SK-N-SH treated with all-trans-retinoic acid at 6 μM for 48 hours (cell line): ENCODE measurements around the gene LCN12.

Experiments used
- ATAC-seq: fragments of 200-7000 bp; cut with Tn5 transposase; 3 replicates; pipeline ENCODE4 v1.9.1; 2020; ENCODE audit warnings: mild to moderate bottlenecking, moderate library complexity
- BACH2 ChIP-seq: fragments of 250-450 bp; sonication (Bioruptor Pico); IDR thresholded peaks from 2 replicates; pipeline ENCODE4 v1.9.0; 2021; ENCODE audit warnings: mild to moderate bottlenecking, borderline replicate concordance
- CSDC2 ChIP-seq: fragments of 250-450 bp; sonication (Bioruptor Pico); IDR thresholded peaks from 2 replicates; pipeline ENCODE4 v1.5.0; 2020; ENCODE audit warnings: mild to moderate bottlenecking, moderate library complexity
- CSRNP3 ChIP-seq: fragments of 250-450 bp; sonication (Bioruptor Pico); IDR thresholded peaks from 2 replicates; pipeline ENCODE4 v1.5.1; 2021; ENCODE audit warnings: mild to moderate bottlenecking, moderate library complexity
- ESRRG ChIP-seq: fragments of 250-450 bp; sonication (Bioruptor Pico); IDR thresholded peaks from 2 replicates; pipeline ENCODE4 v1.6.1; 2021; ENCODE audit warnings: mild to moderate bottlenecking
- ISL1 ChIP-seq: fragments of 250-450 bp; sonication (Bioruptor Pico); IDR thresholded peaks from 2 replicates; pipeline ENCODE4 v2.1.2; 2022; ENCODE audit warnings: mild to moderate bottlenecking, moderate library complexity
- OSR1 ChIP-seq: fragments of 250-450 bp; sonication (Bioruptor Pico); IDR thresholded peaks from 2 replicates; pipeline ENCODE4 v1.8.0; 2022; ENCODE audit warnings: moderate library complexity, mild to moderate bottlenecking, inconsistent platforms
- PPARA ChIP-seq: fragments of 250-450 bp; sonication (Bioruptor Pico); IDR thresholded peaks from 2 replicates; pipeline ENCODE4 v1.5.0; 2020; ENCODE audit warnings: mild to moderate bottlenecking, borderline replicate concordance
- RARB ChIP-seq: fragments of 250-450 bp; sonication (Bioruptor Pico); IDR thresholded peaks from 2 replicates; pipeline ENCODE4 v1.8.0; 2021; ENCODE audit warnings: mild to moderate bottlenecking, moderate library complexity
- SNAI2 ChIP-seq: fragments of 250-450 bp; sonication (Bioruptor Pico); IDR thresholded peaks from 2 replicates; pipeline ENCODE4 v1.5.0; 2020; ENCODE audit warnings: mild to moderate bottlenecking, moderate library complexity
- TCF4 ChIP-seq: fragments of 250-450 bp; sonication (Bioruptor Pico); IDR thresholded peaks from 2 replicates; pipeline ENCODE4 v1.8.0; 2021; ENCODE audit warnings: mild to moderate bottlenecking, moderate library complexity, borderline replicate concordance
- TOX ChIP-seq: fragments of 250-450 bp; sonication (Bioruptor Pico); IDR thresholded peaks from 2 replicates; pipeline ENCODE4 v1.8.0; 2021; ENCODE audit warnings: mild to moderate bottlenecking, moderate library complexity, borderline replicate concordance
- ZC3H10 ChIP-seq: fragments of 250-450 bp; sonication (Bioruptor Pico); IDR thresholded peaks from 2 replicates; pipeline ENCODE4 v1.5.1; 2021; ENCODE audit warnings: mild to moderate bottlenecking, moderate library complexity
- ZFP3 ChIP-seq: fragments of 250-450 bp; sonication (Bioruptor Pico); IDR thresholded peaks from 2 replicates; pipeline ENCODE4 v1.5.0; 2020; ENCODE audit warnings: mild to moderate bottlenecking, moderate library complexity
- ZFP30 ChIP-seq: fragments of 450-650 bp; formaldehyde crosslinking; IDR thresholded peaks from 2 replicates; pipeline ENCODE4 v1.5.0; 2022; ENCODE audit warnings: mild to moderate bottlenecking, moderate library complexity
- ZNF565 ChIP-seq: fragments of 450-650 bp; formaldehyde crosslinking; conservative IDR thresholded peaks from 2 replicates; pipeline ENCODE4 v1.5.0; 2020; ENCODE audit warnings: low read depth, mild to moderate bottlenecking, moderate library complexity
- ZNF70 ChIP-seq: fragments of 450-650 bp; formaldehyde crosslinking; IDR thresholded peaks from 2 replicates; pipeline ENCODE4 v1.5.0; 2020; ENCODE audit warnings: mild to moderate bottlenecking, moderate library complexity
- ZNF8 ChIP-seq: fragments of 450-650 bp; formaldehyde crosslinking; IDR thresholded peaks from 2 replicates; pipeline ENCODE4 v1.5.0; 2020; ENCODE audit warnings: mild to moderate bottlenecking, moderate library complexity
- TF ChIP-seq, protein P1 (sequence below): fragments of 250-450 bp; sonication (Bioruptor Pico); IDR thresholded peaks from 2 replicates; pipeline ENCODE4 v1.8.0; 2021; ENCODE audit warnings: low read depth, mild to moderate bottlenecking, moderate library complexity, borderline replicate concordance

Gene LCN12

GRCh38 chr9:136961279-136962065, 9.4 kb downstream of the LCN12 start (continued):
- no peak for TF ChIP-seq ESRRG (CRISPR knock-in tag)
- no peak for TF ChIP-seq ZFP30
- no peak for TF ChIP-seq ZNF8 (CRISPR knock-in tag)
- no peak for TF ChIP-seq CSRNP3
- TF ChIP-seq BACH2 (CRISPR knock-in tag), result no peak
- no peak for TF ChIP-seq TCF4 (CRISPR knock-in tag)

DNA sequence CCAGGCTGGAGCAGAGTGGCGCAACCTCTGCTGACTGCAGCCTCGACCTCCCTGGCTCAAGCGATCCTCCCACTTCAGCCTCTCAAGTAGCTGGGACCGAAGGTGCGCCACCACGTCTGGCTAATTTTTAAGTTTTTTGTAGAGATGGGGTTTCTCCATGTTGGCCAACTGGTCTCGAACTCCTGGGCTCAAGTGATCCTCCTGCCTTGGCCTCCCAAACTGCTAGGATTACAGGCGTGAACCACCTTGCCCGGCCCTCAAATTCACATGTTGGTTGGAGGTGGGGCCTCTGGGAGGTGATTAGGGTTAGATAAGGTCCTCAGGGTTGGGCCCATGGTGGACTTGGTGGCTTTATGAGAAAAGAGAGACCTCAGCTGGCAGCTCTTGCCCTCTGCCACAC, 10.1 kb downstream of the LCN12 start:
- ATAC-seq, result no peak
- TF ChIP-seq TOX (CRISPR knock-in tag) (no peak), TCF4 (CRISPR knock-in tag) (no peak), ZFP30 (no peak), ZNF8 (CRISPR knock-in tag) (no peak), ZNF565 (CRISPR knock-in tag) (no peak), OSR1 (no peak), CSDC2 (CRISPR knock-in tag) (no peak), ESRRG (CRISPR knock-in tag) (no peak), SNAI2 (CRISPR knock-in tag) (no peak)
- TF ChIP-seq, protein P1, sequence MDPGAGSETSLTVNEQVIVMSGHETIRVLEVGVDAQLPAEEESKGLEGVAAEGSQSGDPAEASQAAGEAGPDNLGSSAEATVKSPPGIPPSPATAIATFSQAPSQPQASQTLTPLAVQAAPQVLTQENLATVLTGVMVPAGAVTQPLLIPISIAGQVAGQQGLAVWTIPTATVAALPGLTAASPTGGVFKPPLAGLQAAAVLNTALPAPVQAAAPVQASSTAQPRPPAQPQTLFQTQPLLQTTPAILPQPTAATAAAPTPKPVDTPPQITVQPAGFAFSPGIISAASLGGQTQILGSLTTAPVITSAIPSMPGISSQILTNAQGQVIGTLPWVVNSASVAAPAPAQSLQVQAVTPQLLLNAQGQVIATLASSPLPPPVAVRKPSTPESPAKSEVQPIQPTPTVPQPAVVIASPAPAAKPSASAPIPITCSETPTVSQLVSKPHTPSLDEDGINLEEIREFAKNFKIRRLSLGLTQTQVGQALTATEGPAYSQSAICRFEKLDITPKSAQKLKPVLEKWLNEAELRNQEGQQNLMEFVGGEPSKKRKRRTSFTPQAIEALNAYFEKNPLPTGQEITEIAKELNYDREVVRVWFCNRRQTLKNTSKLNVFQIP (CRISPR knock-in tag), result no peak

GRCh38 chr9:136962701-136963248, 10.7 kb downstream of the LCN12 start:
- ATAC-seq, result no peak
- no peak for TF ChIP-seq ZNF70 (CRISPR knock-in tag)
- TF ChIP-seq PPARA (CRISPR knock-in tag), result no peak
- TF ChIP-seq SNAI2 (CRISPR knock-in tag), result no peak
- TF ChIP-seq TCF4 (CRISPR knock-in tag), result no peak
- TF ChIP-seq ZNF8 (CRISPR knock-in tag), result no peak
- TF ChIP-seq, protein P1 (CRISPR knock-in tag), result no peak
- TF ChIP-seq ISL1 (CRISPR knock-in tag), result no peak

DNA sequence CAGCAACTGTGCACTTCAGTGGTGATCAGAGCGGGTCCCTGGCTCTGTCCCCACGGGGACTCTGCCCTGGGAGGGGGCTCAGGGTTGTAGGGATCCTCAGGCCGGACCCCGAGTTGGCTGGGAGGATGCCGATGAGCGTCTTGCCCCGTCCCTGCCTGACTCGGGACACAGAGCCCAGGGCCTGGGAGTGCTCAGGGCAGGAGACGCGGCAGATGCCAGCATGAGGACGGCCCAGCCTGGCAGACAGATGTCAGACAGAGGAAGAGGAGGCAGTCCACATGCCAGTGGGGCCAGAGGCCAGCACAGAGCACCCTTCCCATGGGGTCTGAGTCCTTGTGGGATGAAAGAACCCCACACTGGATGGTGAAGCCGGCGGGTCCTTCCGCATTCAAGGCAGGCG, 11.3 kb downstream of the LCN12 start:
- no peak for ATAC-seq
- no peak for TF ChIP-seq ZNF565 (CRISPR knock-in tag)
- no peak for TF ChIP-seq ZNF70 (CRISPR knock-in tag)

DNA sequence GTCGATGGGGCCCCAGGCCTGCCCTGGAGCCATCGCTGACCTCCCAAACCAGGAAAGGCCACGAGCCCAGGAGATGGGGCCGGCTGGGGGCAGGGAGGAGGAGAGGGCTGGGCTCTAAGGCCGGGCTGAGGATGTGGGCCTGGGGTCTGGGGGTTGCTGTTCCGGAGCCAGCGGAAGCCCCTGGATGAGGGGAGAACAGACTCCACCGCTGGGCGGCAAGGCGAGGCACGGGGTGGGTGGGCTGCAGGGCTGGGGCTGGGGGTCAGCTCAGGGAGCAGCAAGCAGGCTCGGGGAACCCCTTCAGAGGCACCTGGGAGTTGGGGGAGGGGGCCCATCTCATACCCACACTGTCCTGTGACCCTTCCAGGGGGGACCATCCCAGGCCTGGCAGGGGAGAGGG, 11.7 kb downstream of the LCN12 start:
- ATAC-seq, result no peak
- no peak for TF ChIP-seq RARB (CRISPR knock-in tag)
- TF ChIP-seq ZC3H10, result no peak
- no peak for TF ChIP-seq ZNF70 (CRISPR knock-in tag)

GRCh38 chr9:136964171-136964689, 12.2 kb downstream of the LCN12 start:
- ATAC-seq, result no peak
- TF ChIP-seq BACH2 (CRISPR knock-in tag), result no peak
- no peak for TF ChIP-seq CSRNP3
- no peak for TF ChIP-seq ZFP3 (CRISPR knock-in tag)
- TF ChIP-seq ZFP30, result no peak
- no peak for TF ChIP-seq ZNF8 (CRISPR knock-in tag)
- TF ChIP-seq RARB (CRISPR knock-in tag), result no peak
